ENCODE data around the gene STON2. TPM values are rescaled to one million over a fixed set of nuclear protein-coding genes. Genes with fewer than 3 reads are reported as not detected.

Gene STON2
- total RNA-seq, 1 experiment from 2014 or later = not detected

DNA sequence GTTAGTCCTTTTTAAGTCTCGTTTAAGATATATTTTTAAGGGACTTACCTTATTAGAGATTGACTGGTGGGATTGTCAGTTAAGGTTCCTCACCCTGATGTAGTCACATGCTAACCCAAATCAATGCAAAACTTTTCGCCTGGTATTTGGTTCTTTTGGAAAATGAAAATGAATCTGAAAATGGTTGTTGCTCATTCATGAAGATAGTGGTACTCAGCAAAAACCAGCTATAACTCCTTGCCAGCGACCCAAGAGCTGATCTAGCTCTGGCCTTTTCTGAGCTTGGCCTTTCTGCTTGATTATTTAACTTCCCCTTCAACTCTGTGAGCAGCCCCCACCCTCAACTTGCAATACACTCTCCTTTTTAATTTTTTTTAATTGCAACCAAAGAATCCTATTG, 94.4 kb downstream of the STON2 start:
- H3K9ac ChIP-seq (ENCODE audit: low read length) = no peak overlapping the region
- no peak overlapping the region for H3K4me2 ChIP-seq (ENCODE audit: low read depth, low read length, poor library complexity, severe bottlenecking)

DNA sequence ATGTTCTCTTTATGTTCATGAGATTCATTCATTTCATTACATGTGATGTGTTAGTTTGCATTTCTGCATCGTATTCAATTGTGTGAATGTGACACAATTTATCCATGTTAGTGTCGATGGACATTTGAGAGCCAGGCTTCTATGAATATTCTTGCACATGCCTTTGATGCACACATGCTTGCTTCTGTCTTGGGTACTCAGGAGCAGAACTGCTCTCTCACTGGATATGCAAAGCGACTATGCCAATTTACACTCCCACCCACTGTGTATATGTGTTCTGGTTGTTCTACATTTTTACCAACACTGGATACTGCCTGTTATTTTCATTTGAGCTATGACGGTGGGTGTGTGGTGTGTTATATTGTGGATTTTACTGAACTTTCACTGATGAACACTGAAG, 95.1 kb downstream of the STON2 start:
- Histone ChIP-seq H3K9ac (ENCODE audit: low read length) (no peak overlapping the region), H3K27ac (ENCODE audit: low read length) (no peak overlapping the region)

More for the DNA sequence above, 94.4 kb downstream of the STON2 start:
- Histone ChIP-seq H3K27me3 (ENCODE audit: low read length) (0 out of 2 replicates have a peak, but pooled peaks cover 4% of the 10 kb centered on the region), H4K20me1 (ENCODE audit: insufficient read depth, low read depth, low read length) (no peaks in the 10 kb centered on the region; the same call in 1 of the 2 replicates), H3K36me3 (ENCODE audit: insufficient read depth, low read length) (no peaks in the 10 kb centered on the region), H3K4me3 (ENCODE audit: low read length) (no peak overlapping the region), H3K79me2 (ENCODE audit: low read length) (no peaks in the 10 kb centered on the region), H3K4me1 (ENCODE audit: low read length) (peaks cover 24% of the 10 kb centered on the region), H3K27ac (ENCODE audit: low read length) (no peak overlapping the region), H2AFZ (ENCODE audit: low read length) (no peak overlapping the region), H3K9me3 (ENCODE audit: low read length) (no peaks in the 10 kb centered on the region), H3K9me2 (replicated peaks; ENCODE audit: insufficient read depth, low read length) (no peaks in the 10 kb centered on the region)
- DNase-seq = no peak

DNA sequence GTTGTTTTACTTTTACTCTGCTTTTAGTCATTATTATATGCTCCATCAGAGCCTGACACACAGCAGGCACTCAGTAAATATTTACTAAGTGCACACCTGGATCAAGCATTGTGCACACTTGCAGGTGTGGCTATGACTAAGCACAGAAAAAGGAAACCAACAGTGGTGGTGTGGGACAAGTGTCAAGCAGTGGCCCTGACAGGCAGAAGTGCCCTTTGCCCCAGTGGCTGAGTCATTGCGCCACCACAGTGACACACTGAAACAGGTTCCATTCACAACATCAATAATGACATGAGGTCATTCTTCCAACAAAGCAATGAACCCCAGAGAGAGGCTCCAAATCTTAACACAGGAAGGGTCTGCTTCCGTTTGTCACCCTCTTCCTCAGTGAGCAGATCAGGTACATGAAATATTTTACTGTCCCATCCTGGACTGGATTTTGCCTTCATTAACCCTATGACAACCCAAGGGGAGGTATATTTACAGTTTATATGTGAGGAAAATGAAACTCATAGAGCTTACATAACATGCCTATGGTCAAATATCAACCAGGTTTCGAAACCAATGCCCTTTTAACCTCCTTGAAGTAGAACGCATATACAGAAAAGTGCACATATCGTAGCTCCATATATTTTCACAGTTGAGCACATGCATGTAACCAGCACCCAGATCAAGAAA, 96.7 kb downstream of the STON2 start:
- DNase-seq = no peak
- H3K4me2 ChIP-seq (ENCODE audit: low read depth, low read length, poor library complexity, severe bottlenecking) = no peak overlapping the region
- H3K4me1 ChIP-seq (ENCODE audit: low read length) = peaks cover 20% of the 10 kb centered on the region
- H3K4me3 ChIP-seq (ENCODE audit: low read length) = no peak overlapping the region
- H3K27me3 ChIP-seq (ENCODE audit: low read length) = no peaks in the 10 kb centered on the region
- H3K27ac ChIP-seq (ENCODE audit: low read length) = no peak overlapping the region
- no peaks in the 10 kb centered on the region for H3K36me3 ChIP-seq (ENCODE audit: insufficient read depth, low read length)
- no peak overlapping the region for H3K9ac ChIP-seq (ENCODE audit: low read length)
- H3K9me2 ChIP-seq (replicated peaks; ENCODE audit: insufficient read depth, low read length) = no peaks in the 10 kb centered on the region
- H4K20me1 ChIP-seq (ENCODE audit: insufficient read depth, low read depth, low read length) = no peaks in the 10 kb centered on the region
- no peaks in the 10 kb centered on the region for H3K9me3 ChIP-seq (ENCODE audit: low read length)
- H2AFZ ChIP-seq (ENCODE audit: low read length) = no peak overlapping the region
- H3K79me2 ChIP-seq (ENCODE audit: low read length) = no peaks in the 10 kb centered on the region

More for the DNA sequence above, 95.1 kb downstream of the STON2 start:
- Histone ChIP-seq H3K4me3 (ENCODE audit: low read length) (no peak overlapping the region), H4K20me1 (ENCODE audit: insufficient read depth, low read depth, low read length) (no peaks in the 10 kb centered on the region; the same call in 1 of the 2 replicates), H3K4me2 (ENCODE audit: low read depth, low read length, poor library complexity, severe bottlenecking) (no peak overlapping the region), H2AFZ (ENCODE audit: low read length) (no peak overlapping the region), H3K79me2 (ENCODE audit: low read length) (no peaks in the 10 kb centered on the region), H3K9me2 (replicated peaks; ENCODE audit: insufficient read depth, low read length) (no peaks in the 10 kb centered on the region), H3K9me3 (ENCODE audit: low read length) (no peaks in the 10 kb centered on the region), H3K27me3 (ENCODE audit: low read length) (0 out of 2 replicates have a peak, but pooled peaks cover 4% of the 10 kb centered on the region), H3K36me3 (ENCODE audit: insufficient read depth, low read length) (no peaks in the 10 kb centered on the region), H3K4me1 (ENCODE audit: low read length) (peaks cover 24% of the 10 kb centered on the region)
- DNase-seq = no peak

DNA sequence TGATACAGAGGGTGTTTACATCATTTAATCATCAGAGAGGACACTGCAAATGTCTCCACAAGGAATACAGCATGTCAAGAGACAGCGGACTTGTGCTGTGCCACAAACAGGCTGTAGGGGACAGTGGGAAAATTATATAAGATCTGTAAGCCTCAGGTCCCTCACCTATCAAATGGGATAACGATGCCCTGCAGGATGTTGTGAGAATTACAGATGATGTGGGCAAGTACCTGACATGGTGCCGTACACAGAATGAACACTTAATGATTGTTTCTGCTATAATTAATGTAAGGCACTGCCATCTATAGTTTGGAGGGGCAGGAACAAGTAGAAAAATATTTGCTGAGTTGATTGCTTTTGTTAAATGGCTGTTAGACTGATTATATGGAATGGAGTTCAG, 97.5 kb downstream of the STON2 start:
- H3K4me2 ChIP-seq (ENCODE audit: low read depth, low read length, poor library complexity, severe bottlenecking) = no peak overlapping the region

DNA sequence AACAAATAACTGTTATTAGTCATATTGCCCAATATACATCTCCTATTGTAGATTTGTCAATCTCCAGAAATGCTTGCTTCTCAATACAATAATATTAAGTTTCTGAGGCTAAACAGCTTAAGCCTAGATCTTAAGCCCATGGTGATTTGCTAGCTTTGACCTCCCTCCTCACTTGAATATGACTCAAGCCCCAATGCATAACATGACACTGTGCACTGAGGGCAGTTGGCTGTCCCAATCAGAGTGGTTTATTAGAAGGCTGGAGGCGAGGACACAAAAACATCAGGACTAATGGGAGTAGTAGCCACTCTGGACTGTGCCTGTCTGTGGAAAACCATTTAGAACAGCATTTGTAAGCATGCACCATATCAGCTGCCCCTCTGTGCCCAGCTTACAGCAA, 98.3 kb downstream of the STON2 start:
- no peak for DNase-seq
- H3K27me3 ChIP-seq (ENCODE audit: low read length) = no peaks in the 10 kb centered on the region
- no peaks in the 10 kb centered on the region for H3K9me2 ChIP-seq (replicated peaks; ENCODE audit: insufficient read depth, low read length)
- no peaks in the 10 kb centered on the region for H3K79me2 ChIP-seq (ENCODE audit: low read length)
- no peaks in the 10 kb centered on the region for H3K36me3 ChIP-seq (ENCODE audit: insufficient read depth, low read length)
- no peaks in the 10 kb centered on the region for H3K9me3 ChIP-seq (ENCODE audit: low read length)
- H3K4me2 ChIP-seq (ENCODE audit: low read depth, low read length, poor library complexity, severe bottlenecking) = no peak overlapping the region
- no peak overlapping the region for H3K4me3 ChIP-seq (ENCODE audit: low read length)
- H2AFZ ChIP-seq (ENCODE audit: low read length) = no peak overlapping the region
- no peaks in the 10 kb centered on the region for H4K20me1 ChIP-seq (ENCODE audit: insufficient read depth, low read depth, low read length)
- H3K27ac ChIP-seq (ENCODE audit: low read length) = no peak overlapping the region
- H3K9ac ChIP-seq (ENCODE audit: low read length) = no peak overlapping the region
- peaks cover 6% of the 10 kb centered on the region for H3K4me1 ChIP-seq (ENCODE audit: low read length)

More for the DNA sequence above, 97.5 kb downstream of the STON2 start:
- Histone ChIP-seq H3K9me3 (ENCODE audit: low read length) (no peaks in the 10 kb centered on the region), H2AFZ (ENCODE audit: low read length) (no peak overlapping the region), H3K9ac (ENCODE audit: low read length) (no peak overlapping the region), H3K4me1 (ENCODE audit: low read length) (peaks cover 14% of the 10 kb centered on the region), H3K27me3 (ENCODE audit: low read length) (no peaks in the 10 kb centered on the region), H3K36me3 (ENCODE audit: insufficient read depth, low read length) (no peaks in the 10 kb centered on the region), H3K79me2 (ENCODE audit: low read length) (no peaks in the 10 kb centered on the region), H3K27ac (ENCODE audit: low read length) (no peak overlapping the region), H3K9me2 (replicated peaks; ENCODE audit: insufficient read depth, low read length) (no peaks in the 10 kb centered on the region), H3K4me3 (ENCODE audit: low read length) (no peak overlapping the region), H4K20me1 (ENCODE audit: insufficient read depth, low read depth, low read length) (no peaks in the 10 kb centered on the region)
- peak; percentile 70 for DNase-seq

DNA sequence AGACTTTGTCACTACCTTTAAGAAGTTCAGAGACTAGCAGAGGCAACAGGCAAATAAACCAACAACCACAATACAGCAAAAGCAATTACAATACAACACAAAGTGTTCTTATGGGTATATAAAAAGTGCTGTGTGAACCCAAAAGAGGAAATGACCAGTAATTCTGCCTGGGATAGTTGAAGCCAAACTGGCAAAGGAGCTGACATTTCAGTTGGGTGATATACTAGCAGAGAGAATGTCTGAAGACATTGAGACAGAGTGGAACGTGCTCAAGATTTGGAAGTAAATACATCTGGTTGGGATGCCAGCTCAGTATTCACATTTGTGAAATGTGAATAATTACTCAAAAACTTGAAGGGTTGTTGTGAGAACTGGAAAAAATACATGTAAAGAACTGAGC, 98.8 kb downstream of the STON2 start:
- H3K9ac ChIP-seq (ENCODE audit: low read length) = no peak overlapping the region
- DNase-seq = no peak
- H3K36me3 ChIP-seq (ENCODE audit: insufficient read depth, low read length) = no peaks in the 10 kb centered on the region
- H3K4me1 ChIP-seq (ENCODE audit: low read length) = peaks cover 3% of the 10 kb centered on the region; the same call in 1 of the 2 replicates
- no peak overlapping the region for H3K4me3 ChIP-seq (ENCODE audit: low read length)
- H3K27ac ChIP-seq (ENCODE audit: low read length) = no peak overlapping the region
- no peaks in the 10 kb centered on the region for H3K79me2 ChIP-seq (ENCODE audit: low read length)
- no peaks in the 10 kb centered on the region for H3K27me3 ChIP-seq (ENCODE audit: low read length)
- H3K9me2 ChIP-seq (replicated peaks; ENCODE audit: insufficient read depth, low read length) = no peaks in the 10 kb centered on the region
- H4K20me1 ChIP-seq (ENCODE audit: insufficient read depth, low read depth, low read length) = no peaks in the 10 kb centered on the region
- H3K4me2 ChIP-seq (ENCODE audit: low read depth, low read length, poor library complexity, severe bottlenecking) = no peak overlapping the region
- no peaks in the 10 kb centered on the region for H3K9me3 ChIP-seq (ENCODE audit: low read length)
- no peak overlapping the region for H2AFZ ChIP-seq (ENCODE audit: low read length)

DNA sequence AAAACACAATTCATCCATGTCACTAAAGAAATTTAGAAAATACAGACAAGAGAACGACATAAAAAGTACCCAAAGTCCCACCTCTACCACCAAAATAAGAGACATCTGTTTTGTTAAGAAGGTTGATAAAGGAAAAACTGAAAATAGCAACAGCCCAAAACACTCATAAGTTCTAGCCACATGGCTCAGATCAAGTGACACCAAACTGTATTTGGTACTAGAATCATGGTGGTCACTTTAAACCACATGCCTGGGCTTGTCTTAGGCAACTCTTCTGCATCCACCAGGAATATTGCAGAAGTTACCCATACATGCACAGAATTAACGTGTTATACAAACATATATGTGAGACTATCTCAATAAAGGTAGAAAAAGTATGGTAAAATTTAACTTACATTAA, 101.2 kb downstream of the STON2 start:
- H3K27ac ChIP-seq (ENCODE audit: low read length) = no peak overlapping the region
- no peaks in the 10 kb centered on the region for H3K79me2 ChIP-seq (ENCODE audit: low read length)
- no peak overlapping the region for H3K4me3 ChIP-seq (ENCODE audit: low read length)
- H3K9ac ChIP-seq (ENCODE audit: low read length) = no peak overlapping the region
- DNase-seq = no peak
- no peaks in the 10 kb centered on the region for H3K9me3 ChIP-seq (ENCODE audit: low read length)
- H2AFZ ChIP-seq (ENCODE audit: low read length) = no peak overlapping the region
- H3K27me3 ChIP-seq (ENCODE audit: low read length) = no peaks in the 10 kb centered on the region
- no peaks in the 10 kb centered on the region for H4K20me1 ChIP-seq (ENCODE audit: insufficient read depth, low read depth, low read length)
- H3K4me2 ChIP-seq (ENCODE audit: low read depth, low read length, poor library complexity, severe bottlenecking) = no peak overlapping the region
- no peaks in the 10 kb centered on the region for H3K4me1 ChIP-seq (ENCODE audit: low read length)
- no peaks in the 10 kb centered on the region for H3K9me2 ChIP-seq (replicated peaks; ENCODE audit: insufficient read depth, low read length)
- H3K36me3 ChIP-seq (ENCODE audit: insufficient read depth, low read length) = no peaks in the 10 kb centered on the region

DNA sequence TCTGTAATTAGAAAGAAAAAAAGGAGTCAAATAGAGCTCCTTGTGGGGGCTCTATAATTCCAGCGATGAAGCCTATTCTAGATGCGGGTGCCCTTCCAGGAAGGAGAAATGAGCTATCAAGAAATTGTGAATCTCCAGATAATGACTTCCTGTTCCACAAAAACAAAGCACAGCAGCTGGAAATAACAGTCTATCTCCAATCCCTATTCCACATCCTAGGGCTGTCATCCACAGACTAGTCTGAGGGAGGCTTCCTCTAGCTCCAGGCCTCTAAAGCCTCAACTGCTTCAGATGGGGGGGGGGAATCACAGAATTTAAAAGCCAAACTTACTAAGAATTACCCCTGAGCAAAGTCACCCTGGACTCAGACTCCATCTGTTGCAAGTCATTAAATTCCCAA, 102.0 kb downstream of the STON2 start:
- Histone ChIP-seq H3K4me3 (ENCODE audit: low read length) (no peak overlapping the region), H2AFZ (ENCODE audit: low read length) (no peak overlapping the region), H3K9me2 (replicated peaks; ENCODE audit: insufficient read depth, low read length) (no peaks in the 10 kb centered on the region), H3K79me2 (ENCODE audit: low read length) (no peaks in the 10 kb centered on the region), H3K27ac (ENCODE audit: low read length) (no peak overlapping the region), H3K4me2 (ENCODE audit: low read depth, low read length, poor library complexity, severe bottlenecking) (no peak overlapping the region), H3K4me1 (ENCODE audit: low read length) (no peaks in the 10 kb centered on the region), H3K9me3 (ENCODE audit: low read length) (no peaks in the 10 kb centered on the region), H3K9ac (ENCODE audit: low read length) (no peak overlapping the region), H4K20me1 (ENCODE audit: insufficient read depth, low read depth, low read length) (no peaks in the 10 kb centered on the region), H3K27me3 (ENCODE audit: low read length) (no peaks in the 10 kb centered on the region), H3K36me3 (ENCODE audit: insufficient read depth, low read length) (no peaks in the 10 kb centered on the region)
- no peak for DNase-seq

All from Karpas-422 (cell line).